ENCODE data around the gene VEGFD. TPM values are rescaled to one million over a fixed set of nuclear protein-coding genes. Genes with fewer than 3 reads are reported as not detected.

VEGFD gene
- polyA plus RNA-seq, 3 donors from 2014 or later: not detected

GRCh38 chrX:15344106-15344505, 40.1 kb downstream of the VEGFD start:
- Mint-ChIP-seq H3K4me3 (no peak overlapping the region), H3K4me1 (no peaks in the 10 kb centered on the region), H3K27me3 (ENCODE audit: low read depth in 3 of 3) (peaks cover 5 to 12% (median 10%) of the 10 kb centered on the region in 3 donors), H3K36me3 (no peaks in the 10 kb centered on the region), H3K9me3 (no peaks in the 10 kb centered on the region), H3K27ac (no peak overlapping the region)
- DNase-seq: no peak

GRCh38 chrX:15343075-15343476, 41.1 kb downstream of the VEGFD start:
- Mint-ChIP-seq H3K4me1 (no peaks in the 10 kb centered on the region), H3K4me3 (no peak overlapping the region), H3K27ac (no peak overlapping the region), H3K27me3 (ENCODE audit: low read depth in 3 of 3) (peaks cover 5 to 10% (median 10%) of the 10 kb centered on the region in 3 donors), H3K9me3 (no peaks in the 10 kb centered on the region), H3K36me3 (no peaks in the 10 kb centered on the region)
- DNase-seq: no peak

GRCh38 chrX:15340867-15341266, 43.3 kb downstream of the VEGFD start:
- H3K27ac Mint-ChIP-seq: no peak overlapping the region
- no peak for DNase-seq
- no peaks in the 10 kb centered on the region for H3K36me3 Mint-ChIP-seq
- H3K27me3 Mint-ChIP-seq (ENCODE audit: low read depth in 3 of 3): peaks cover 7 to 14% (median 14%) of the 10 kb centered on the region in 3 donors
- peaks cover 2 to 6% of the 10 kb centered on the region in 2 donors for H3K4me1 Mint-ChIP-seq
- H3K4me3 Mint-ChIP-seq: no peak overlapping the region
- H3K9me3 Mint-ChIP-seq: no peaks in the 10 kb centered on the region

- no peaks in the 10 kb centered on the region for H3K9me3 Mint-ChIP-seq
- peak; percentile 58 to 64 (median 61) for DNase-seq
Observed at GRCh38 chrX:15336023-15336413, 48.2 kb downstream of the VEGFD start.

GRCh38 chrX:15335135-15336022, 48.8 kb downstream of the VEGFD start, which contains the start of gene PIGA:
Gene PIGA (minus strand): TSS chrX:15335523. CDS start chrX:15331930, 3,593 bp downstream.
- Mint-ChIP-seq H3K36me3 (no peaks in the 10 kb centered on the region), H3K9me3 (no peaks in the 10 kb centered on the region), H3K4me3 (peak within 1 kb of the TSS; percentile 84 to 92 (median 89)), H3K27me3 (ENCODE audit: low read depth in 3 of 3) (peaks cover 11 to 15% (median 13%) of the 10 kb centered on the region in 3 donors), H3K4me1 (peaks cover 10 to 14% of the 10 kb centered on the region in 2 donors), H3K27ac (peak within 1 kb of the TSS; percentile 88 to 96 (median 92))
- peak; percentile 89 to 91 (median 91) for DNase-seq

More at GRCh38 chrX:15336023-15336413, 48.2 kb downstream of the VEGFD start:
- Mint-ChIP-seq H3K36me3 (no peaks in the 10 kb centered on the region), H3K4me1 (peaks cover 10 to 14% of the 10 kb centered on the region in 2 donors), H3K27me3 (ENCODE audit: low read depth in 3 of 3) (peaks cover 11 to 17% (median 15%) of the 10 kb centered on the region in 3 donors), H3K27ac (peak overlapping the region; percentile 84 to 96 (median 92)), H3K4me3 (peak overlapping the region; percentile 84 to 92 (median 89))

- DNase-seq: peak; percentile 11 to 35 (median 16)
- Mint-ChIP-seq H3K9me3 (no peaks in the 10 kb centered on the region), H3K4me1 (peaks cover 10 to 14% of the 10 kb centered on the region in 2 donors), H3K36me3 (no peaks in the 10 kb centered on the region), H3K27ac (peak overlapping the region; percentile 88 to 96 (median 92)), H3K4me3 (peak overlapping the region; percentile 84 to 92 (median 89)), H3K27me3 (ENCODE audit: low read depth in 3 of 3) (peaks cover 11 to 13% (median 12%) of the 10 kb centered on the region in 3 donors)
Observed at GRCh38 chrX:15334561-15334960, 49.7 kb downstream of the VEGFD start.

GRCh38 chrX:15328821-15329220, 55.4 kb downstream of the VEGFD start:
- DNase-seq: no peak
- peaks cover 0 to 3% (median 3%) of the 10 kb centered on the region in 3 donors for H3K27me3 Mint-ChIP-seq (ENCODE audit: low read depth in 3 of 3)
- no peak overlapping the region for H3K27ac Mint-ChIP-seq
- no peaks in the 10 kb centered on the region for H3K36me3 Mint-ChIP-seq
- no peak overlapping the region for H3K4me3 Mint-ChIP-seq
- no peaks in the 10 kb centered on the region for H3K9me3 Mint-ChIP-seq
- H3K4me1 Mint-ChIP-seq: no peaks in the 10 kb centered on the region

GRCh38 chrX:15328131-15328530, 56.1 kb downstream of the VEGFD start:
- no peaks in the 10 kb centered on the region for H3K4me1 Mint-ChIP-seq
- peaks cover 0 to 3% (median 3%) of the 10 kb centered on the region in 3 donors for H3K27me3 Mint-ChIP-seq (ENCODE audit: low read depth in 3 of 3)
- H3K9me3 Mint-ChIP-seq: no peaks in the 10 kb centered on the region
- no peak for DNase-seq
- H3K27ac Mint-ChIP-seq: no peak overlapping the region
- no peaks in the 10 kb centered on the region for H3K36me3 Mint-ChIP-seq
- H3K4me3 Mint-ChIP-seq: no peak overlapping the region

GRCh38 chrX:15322472-15322871, 61.7 kb downstream of the VEGFD start:
- peaks cover 0 to 3% (median 0%) of the 10 kb centered on the region in 3 donors for H3K27me3 Mint-ChIP-seq (ENCODE audit: low read depth in 3 of 3)
- DNase-seq: no peak
- no peaks in the 10 kb centered on the region for H3K4me1 Mint-ChIP-seq
- no peaks in the 10 kb centered on the region for H3K9me3 Mint-ChIP-seq
- H3K36me3 Mint-ChIP-seq: peaks cover 3 to 14% (median 9%) of the 10 kb centered on the region in 3 donors
- H3K27ac Mint-ChIP-seq: no peak overlapping the region
- H3K4me3 Mint-ChIP-seq: no peak overlapping the region

- Mint-ChIP-seq H3K4me3 (no peak overlapping the region), H3K4me1 (no peaks in the 10 kb centered on the region), H3K36me3 (peaks cover 3 to 14% (median 9%) of the 10 kb centered on the region in 3 donors), H3K27ac (no peak overlapping the region), H3K9me3 (no peaks in the 10 kb centered on the region), H3K27me3 (ENCODE audit: low read depth in 3 of 3) (peaks cover 0 to 3% (median 0%) of the 10 kb centered on the region in 3 donors)
- no peak for DNase-seq
Observed at GRCh38 chrX:15322072-15322471, 62.1 kb downstream of the VEGFD start.

GRCh38 chrX:15321447-15321846, 62.8 kb downstream of the VEGFD start:
- H3K4me1 Mint-ChIP-seq: no peaks in the 10 kb centered on the region
- no peak overlapping the region for H3K4me3 Mint-ChIP-seq
- H3K27me3 Mint-ChIP-seq (ENCODE audit: low read depth in 3 of 3): peaks cover 0 to 3% (median 0%) of the 10 kb centered on the region in 3 donors
- no peak overlapping the region for H3K27ac Mint-ChIP-seq
- H3K9me3 Mint-ChIP-seq: no peaks in the 10 kb centered on the region
- DNase-seq: no peak
- H3K36me3 Mint-ChIP-seq: peaks cover 3 to 14% (median 9%) of the 10 kb centered on the region in 3 donors

- Mint-ChIP-seq H3K36me3 (peaks cover 3 to 14% (median 9%) of the 10 kb centered on the region in 3 donors), H3K27ac (no peak overlapping the region), H3K9me3 (no peaks in the 10 kb centered on the region), H3K27me3 (ENCODE audit: low read depth in 3 of 3) (peaks cover 0 to 3% (median 0%) of the 10 kb centered on the region in 3 donors), H3K4me1 (no peaks in the 10 kb centered on the region), H3K4me3 (no peak overlapping the region)
- no peak for DNase-seq
Observed at GRCh38 chrX:15320297-15320696, 63.9 kb downstream of the VEGFD start.

GRCh38 chrX:15319075-15319474, 65.1 kb downstream of the VEGFD start:
- H3K27me3 Mint-ChIP-seq (ENCODE audit: low read depth in 3 of 3): peaks cover 0 to 3% (median 0%) of the 10 kb centered on the region in 3 donors
- no peaks in the 10 kb centered on the region for H3K9me3 Mint-ChIP-seq
- no peak overlapping the region for H3K4me3 Mint-ChIP-seq
- peaks cover 3 to 14% (median 9%) of the 10 kb centered on the region in 3 donors for H3K36me3 Mint-ChIP-seq
- no peak overlapping the region for H3K27ac Mint-ChIP-seq
- DNase-seq: no peak
- no peaks in the 10 kb centered on the region for H3K4me1 Mint-ChIP-seq

GRCh38 chrX:15315509-15315908, 68.7 kb downstream of the VEGFD start, which contains the start of gene ASB11:
Gene ASB11 (minus strand): TSS chrX:15315640. CDS start chrX:15315605, 35 bp downstream.
- Mint-ChIP-seq H3K9me3 (no peaks in the 10 kb centered on the region), H3K4me1 (no peaks in the 10 kb centered on the region), H3K36me3 (peaks cover 3 to 9% (median 6%) of the 10 kb centered on the region in 3 donors), H3K27me3 (ENCODE audit: low read depth in 3 of 3) (peaks cover 0 to 3% (median 0%) of the 10 kb centered on the region in 3 donors), H3K4me3 (no peak within 1 kb of the TSS), H3K27ac (no peak within 1 kb of the TSS)
- DNase-seq: no peak

All from immature natural killer cell (primary cell).